ENCODE results near the gene TUBB2B. TPM values are rescaled to one million over a fixed set of nuclear protein-coding genes. Genes with fewer than 3 reads are reported as not detected.
"Not testable (repeated sequence)": the region's sequence is repeated elsewhere in the genome, so short reads cannot be mapped to it uniquely, and the experiment has no call there.

Gene TUBB2B
- total RNA-seq, 2 experiments from 2014 or later, result 0.29 TPM; not detected in 1

- H3K27ac Mint-ChIP-seq, result no peak overlapping the region
- POLR2A ChIA-PET, result no interaction called here
- peaks cover 7% of the 10 kb centered on the region for H3K4me1 Mint-ChIP-seq (ENCODE audit: low read depth)
- no peak for DNase-seq
- intact Hi-C loops (cut with micrococcal nuclease), result no loop called here
- CTCF ChIA-PET, result interaction anchor here (1.1 kb wide), 1 partner anchor 37 kb away, joined by 3 read pairs; no protein-coding TSS in a partner anchor
- no peaks in the 10 kb centered on the region for H3K9me3 Mint-ChIP-seq
- peaks cover 30% of the 10 kb centered on the region for H3K27me3 Mint-ChIP-seq
- H3K4me3 Mint-ChIP-seq, result no peak overlapping the region
- no peaks in the 10 kb centered on the region for H3K36me3 Mint-ChIP-seq
Measured at GRCh38 chr6:3202999-3203696, 24.3 kb downstream of the TUBB2B start.

GRCh38 chr6:3201388-3201787 is 26.1 kb downstream of the TUBB2B start:
- no peak for DNase-seq
- ChIA-PET CTCF (no interaction called here), POLR2A (no interaction called here)
- peaks cover 5% of the 10 kb centered on the region for H3K4me1 Mint-ChIP-seq (ENCODE audit: low read depth)
- no peak overlapping the region for H3K4me3 Mint-ChIP-seq
- H3K36me3 Mint-ChIP-seq, result no peaks in the 10 kb centered on the region
- peaks cover 27% of the 10 kb centered on the region for H3K27me3 Mint-ChIP-seq
- intact Hi-C loops (cut with micrococcal nuclease), result no loop called here
- no peaks in the 10 kb centered on the region for H3K9me3 Mint-ChIP-seq
- H3K27ac Mint-ChIP-seq, result no peak overlapping the region

GRCh38 chr6:3200682-3201081 is 26.8 kb downstream of the TUBB2B start:
- intact Hi-C loops (cut with micrococcal nuclease), result no loop called here
- CTCF ChIA-PET, result no interaction called here
- Mint-ChIP-seq H3K4me3 (no peak overlapping the region), H3K27me3 (peaks cover 21% of the 10 kb centered on the region), H3K36me3 (no peaks in the 10 kb centered on the region), H3K27ac (no peak overlapping the region), H3K4me1 (ENCODE audit: low read depth) (peaks cover under 1% of the 10 kb centered on the region), H3K9me3 (no peaks in the 10 kb centered on the region)
- no peak for DNase-seq
- POLR2A ChIA-PET, result interaction anchor here (0.7 kb wide), 1 partner anchor 16 kb away, joined by 3 read pairs; no protein-coding TSS in a partner anchor

GRCh38 chr6:3199382-3199781 is 28.1 kb downstream of the TUBB2B start:
- peaks cover 17% of the 10 kb centered on the region for H3K27me3 Mint-ChIP-seq
- no peak overlapping the region for H3K27ac Mint-ChIP-seq
- no peaks in the 10 kb centered on the region for H3K4me1 Mint-ChIP-seq (ENCODE audit: low read depth)
- no peak overlapping the region for H3K4me3 Mint-ChIP-seq
- ChIA-PET POLR2A (no interaction called here), CTCF (no interaction called here)
- DNase-seq, result no peak
- no peaks in the 10 kb centered on the region for H3K36me3 Mint-ChIP-seq
- intact Hi-C loops (cut with micrococcal nuclease), result no loop called here
- no peaks in the 10 kb centered on the region for H3K9me3 Mint-ChIP-seq

GRCh38 chr6:3197734-3198133 is 29.7 kb downstream of the TUBB2B start:
- H3K4me1 Mint-ChIP-seq (ENCODE audit: low read depth); DNase-seq; H3K4me3 Mint-ChIP-seq; H3K9me3 Mint-ChIP-seq; H3K36me3 Mint-ChIP-seq; H3K27ac Mint-ChIP-seq; H3K27me3 Mint-ChIP-seq; CTCF ChIA-PET; POLR2A ChIA-PET; intact Hi-C loops (cut with micrococcal nuclease): not testable (repeated sequence)

- H3K4me1 Mint-ChIP-seq (ENCODE audit: low read depth), result no peaks in the 10 kb centered on the region
- H3K4me3 Mint-ChIP-seq, result no peak overlapping the region
- H3K27me3 Mint-ChIP-seq, result peaks cover 7% of the 10 kb centered on the region
- no peaks in the 10 kb centered on the region for H3K9me3 Mint-ChIP-seq
- intact Hi-C loops (cut with micrococcal nuclease), result no loop called here
- POLR2A ChIA-PET, result no interaction called here
- CTCF ChIA-PET, result no interaction called here
- no peak for DNase-seq
- H3K27ac Mint-ChIP-seq, result no peak overlapping the region
- no peaks in the 10 kb centered on the region for H3K36me3 Mint-ChIP-seq
Measured at GRCh38 chr6:3196770-3197169, 30.7 kb downstream of the TUBB2B start.

GRCh38 chr6:3195695-3196497 is 31.6 kb downstream of the TUBB2B start:
- H3K9me3 Mint-ChIP-seq, result no peaks in the 10 kb centered on the region
- intact Hi-C loops (cut with micrococcal nuclease), result no loop called here
- H3K27me3 Mint-ChIP-seq, result peaks cover 7% of the 10 kb centered on the region
- ChIA-PET POLR2A (no interaction called here), CTCF (no interaction called here)
- H3K36me3 Mint-ChIP-seq, result no peaks in the 10 kb centered on the region
- DNase-seq, result peak; percentile 18
- H3K4me3 Mint-ChIP-seq, result no peak overlapping the region
- H3K4me1 Mint-ChIP-seq (ENCODE audit: low read depth), result no peaks in the 10 kb centered on the region
- H3K27ac Mint-ChIP-seq, result no peak overlapping the region

- intact Hi-C loops (cut with micrococcal nuclease), result no loop called here
- H3K27me3 Mint-ChIP-seq, result peaks cover 4% of the 10 kb centered on the region
- H3K9me3 Mint-ChIP-seq, result no peaks in the 10 kb centered on the region
- no peak for DNase-seq
- no peaks in the 10 kb centered on the region for H3K36me3 Mint-ChIP-seq
- no peak overlapping the region for H3K27ac Mint-ChIP-seq
- CTCF ChIA-PET, result interaction anchor here (1.2 kb wide), 1 partner anchor 56 kb away, joined by 4 read pairs; no protein-coding TSS in a partner anchor
- H3K4me3 Mint-ChIP-seq, result no peak overlapping the region
- POLR2A ChIA-PET, result no interaction called here
- no peaks in the 10 kb centered on the region for H3K4me1 Mint-ChIP-seq (ENCODE audit: low read depth)
Measured at GRCh38 chr6:3195420-3195694, 32.1 kb downstream of the TUBB2B start.

GRCh38 chr6:3194535-3195419 is 32.7 kb downstream of the TUBB2B start:
- no peak overlapping the region for H3K4me3 Mint-ChIP-seq
- no peaks in the 10 kb centered on the region for H3K36me3 Mint-ChIP-seq
- no peaks in the 10 kb centered on the region for H3K4me1 Mint-ChIP-seq (ENCODE audit: low read depth)
- peak; percentile 51 for DNase-seq
- H3K9me3 Mint-ChIP-seq, result no peaks in the 10 kb centered on the region
- POLR2A ChIA-PET, result interaction anchor here (1.0 kb wide), 1 partner anchor 13 kb away, joined by 3 read pairs; no protein-coding TSS in a partner anchor
- intact Hi-C loops (cut with micrococcal nuclease), result no loop called here
- H3K27ac Mint-ChIP-seq, result no peak overlapping the region
- CTCF ChIA-PET, result interaction anchor here (0.7 to 1.2 kb wide), 3 partner anchors 14 to 57 kb away, joined by 3 to 4 read pairs (median 3); no protein-coding TSS in a partner anchor
- peaks cover 4% of the 10 kb centered on the region for H3K27me3 Mint-ChIP-seq

GRCh38 chr6:3193102-3193849 is 34.2 kb downstream of the TUBB2B start:
- CTCF ChIA-PET, result interaction anchor here (1.2 kb wide), 1 partner anchor 69 kb away, joined by 3 read pairs; no protein-coding TSS in a partner anchor
- Mint-ChIP-seq H3K4me1 (ENCODE audit: low read depth) (no peaks in the 10 kb centered on the region), H3K9me3 (no peaks in the 10 kb centered on the region), H3K27ac (no peak overlapping the region), H3K27me3 (peaks cover 2% of the 10 kb centered on the region), H3K36me3 (no peaks in the 10 kb centered on the region), H3K4me3 (no peak overlapping the region)
- POLR2A ChIA-PET, result no interaction called here
- no peak for DNase-seq
- intact Hi-C loops (cut with micrococcal nuclease), result no loop called here

GRCh38 chr6:3190779-3191178 is 36.7 kb downstream of the TUBB2B start:
- Mint-ChIP-seq H3K27me3 (peaks cover 5% of the 10 kb centered on the region), H3K4me3 (no peak overlapping the region), H3K27ac (no peak overlapping the region), H3K4me1 (ENCODE audit: low read depth) (no peaks in the 10 kb centered on the region), H3K9me3 (no peaks in the 10 kb centered on the region), H3K36me3 (no peaks in the 10 kb centered on the region)
- POLR2A ChIA-PET, result interaction anchor here (0.7 kb wide), 1 partner anchor 18 kb away, joined by 3 read pairs; no protein-coding TSS in a partner anchor
- no peak for DNase-seq
- intact Hi-C loops (cut with micrococcal nuclease), result no loop called here
- CTCF ChIA-PET, result interaction anchor here (1.4 kb wide), 1 partner anchor 61 kb away, joined by 3 read pairs; no protein-coding TSS in a partner anchor
